Uterus (tissue), 2 donors: ENCODE measurements around the gene YWHAH.

ENCODE experiments used
- CTCF ChIP-seq, 4 experiments: fragments of 200-600 bp in 2 of 4; fragments of 450-650 bp in 2 of 4; sonication (generic) in 2 of 4; IDR thresholded peaks; one replicate each; pipeline ENCODE4 v1.5.1; 2016 to 2019; ENCODE audit warnings: antibody characterized with exemption in 4 of 4, mild to moderate bottlenecking in 2 of 4, moderate library complexity in 1 of 4
- POLR2A ChIP-seq, 2 donors: fragments of 450-650 bp; IDR thresholded peaks; one replicate each; pipeline ENCODE4 v1.6.1; 2016; ENCODE audit warnings: antibody characterized with exemption in 2 of 2, mild to moderate bottlenecking in 1 of 2, moderate library complexity in 1 of 2

GRCh38 chr22:31987218-31987617 lies 42.9 kb downstream of the YWHAH start:
- TF ChIP-seq CTCF (IDR thresholded peaks at IDR 0.05) = no peak
- TF ChIP-seq POLR2A (IDR thresholded peaks at IDR 0.05) = no peak
